Measurements from ENCODE around the gene RPTOR. TPM values are rescaled to one million over a fixed set of nuclear protein-coding genes. Genes with fewer than 3 reads are reported as not detected.

RPTOR gene
- total RNA-seq, 1 experiment from 2014 or later: 58.0 TPM

DNA sequence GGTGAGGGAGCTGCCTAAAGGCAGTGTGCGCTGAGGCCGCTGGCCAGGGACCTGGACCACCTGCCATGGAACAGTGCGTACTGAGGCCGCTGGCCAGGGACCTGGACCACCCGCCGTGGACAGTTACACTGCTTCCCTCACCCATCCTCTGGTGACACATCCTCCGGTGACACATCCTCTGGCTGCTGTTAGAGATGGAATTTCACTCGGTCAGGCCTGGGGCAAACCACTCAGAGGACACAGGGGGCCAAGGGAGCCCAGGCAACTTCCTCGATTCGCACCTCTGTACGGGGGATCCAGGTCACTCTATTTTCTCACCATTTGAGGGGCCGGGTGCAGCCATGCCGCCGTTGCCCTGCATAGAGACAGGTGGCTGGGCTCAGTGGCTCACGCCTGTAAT is 32.4 kb upstream of the RPTOR start:
- Histone ChIP-seq H3K9me3 (ENCODE audit: control insufficient read depth, insufficient read depth, low read depth, low read length) (no peaks in the 10 kb centered on the region), H3K27me3 (ENCODE audit: control insufficient read depth, insufficient read depth, low read length) (no peaks in the 10 kb centered on the region), H3K4me1 (ENCODE audit: control insufficient read depth, insufficient read depth, low read length) (no peaks in the 10 kb centered on the region), H3K27ac (ENCODE audit: low read length) (no peak overlapping the region), H3K4me3 (ENCODE audit: low read depth in 2 of 2, low read length in 2 of 2) (no peak overlapping the region), H3K36me3 (ENCODE audit: control insufficient read depth, insufficient read depth, low read length) (no peaks in the 10 kb centered on the region)
- DNase-seq (ENCODE audit: low read depth, low spot score) (no peak), ATAC-seq (0 out of 2 replicates have a peak, but pooled peaks have one; percentile 40)
- CTCF ChIA-PET: no interaction called here
- POLR2A ChIA-PET: no interaction called here
- TF ChIP-seq SIN3A (IDR thresholded peaks at IDR 0.05; ENCODE audit: borderline replicate concordance, insufficient read depth, low read depth, low read length): no peak
- TF ChIP-seq, protein P1, sequence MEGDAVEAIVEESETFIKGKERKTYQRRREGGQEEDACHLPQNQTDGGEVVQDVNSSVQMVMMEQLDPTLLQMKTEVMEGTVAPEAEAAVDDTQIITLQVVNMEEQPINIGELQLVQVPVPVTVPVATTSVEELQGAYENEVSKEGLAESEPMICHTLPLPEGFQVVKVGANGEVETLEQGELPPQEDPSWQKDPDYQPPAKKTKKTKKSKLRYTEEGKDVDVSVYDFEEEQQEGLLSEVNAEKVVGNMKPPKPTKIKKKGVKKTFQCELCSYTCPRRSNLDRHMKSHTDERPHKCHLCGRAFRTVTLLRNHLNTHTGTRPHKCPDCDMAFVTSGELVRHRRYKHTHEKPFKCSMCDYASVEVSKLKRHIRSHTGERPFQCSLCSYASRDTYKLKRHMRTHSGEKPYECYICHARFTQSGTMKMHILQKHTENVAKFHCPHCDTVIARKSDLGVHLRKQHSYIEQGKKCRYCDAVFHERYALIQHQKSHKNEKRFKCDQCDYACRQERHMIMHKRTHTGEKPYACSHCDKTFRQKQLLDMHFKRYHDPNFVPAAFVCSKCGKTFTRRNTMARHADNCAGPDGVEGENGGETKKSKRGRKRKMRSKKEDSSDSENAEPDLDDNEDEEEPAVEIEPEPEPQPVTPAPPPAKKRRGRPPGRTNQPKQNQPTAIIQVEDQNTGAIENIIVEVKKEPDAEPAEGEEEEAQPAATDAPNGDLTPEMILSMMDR (IDR thresholded peaks at IDR 0.05): no peak
- TF ChIP-seq POLR2AphosphoS5 (IDR thresholded peaks at IDR 0.05; ENCODE audit: low read depth, low read length): no peak
- no peak for TF ChIP-seq TCF7L2 (IDR thresholded peaks at IDR 0.05; ENCODE audit: low read depth, low read length)
- TF ChIP-seq, protein P2, sequence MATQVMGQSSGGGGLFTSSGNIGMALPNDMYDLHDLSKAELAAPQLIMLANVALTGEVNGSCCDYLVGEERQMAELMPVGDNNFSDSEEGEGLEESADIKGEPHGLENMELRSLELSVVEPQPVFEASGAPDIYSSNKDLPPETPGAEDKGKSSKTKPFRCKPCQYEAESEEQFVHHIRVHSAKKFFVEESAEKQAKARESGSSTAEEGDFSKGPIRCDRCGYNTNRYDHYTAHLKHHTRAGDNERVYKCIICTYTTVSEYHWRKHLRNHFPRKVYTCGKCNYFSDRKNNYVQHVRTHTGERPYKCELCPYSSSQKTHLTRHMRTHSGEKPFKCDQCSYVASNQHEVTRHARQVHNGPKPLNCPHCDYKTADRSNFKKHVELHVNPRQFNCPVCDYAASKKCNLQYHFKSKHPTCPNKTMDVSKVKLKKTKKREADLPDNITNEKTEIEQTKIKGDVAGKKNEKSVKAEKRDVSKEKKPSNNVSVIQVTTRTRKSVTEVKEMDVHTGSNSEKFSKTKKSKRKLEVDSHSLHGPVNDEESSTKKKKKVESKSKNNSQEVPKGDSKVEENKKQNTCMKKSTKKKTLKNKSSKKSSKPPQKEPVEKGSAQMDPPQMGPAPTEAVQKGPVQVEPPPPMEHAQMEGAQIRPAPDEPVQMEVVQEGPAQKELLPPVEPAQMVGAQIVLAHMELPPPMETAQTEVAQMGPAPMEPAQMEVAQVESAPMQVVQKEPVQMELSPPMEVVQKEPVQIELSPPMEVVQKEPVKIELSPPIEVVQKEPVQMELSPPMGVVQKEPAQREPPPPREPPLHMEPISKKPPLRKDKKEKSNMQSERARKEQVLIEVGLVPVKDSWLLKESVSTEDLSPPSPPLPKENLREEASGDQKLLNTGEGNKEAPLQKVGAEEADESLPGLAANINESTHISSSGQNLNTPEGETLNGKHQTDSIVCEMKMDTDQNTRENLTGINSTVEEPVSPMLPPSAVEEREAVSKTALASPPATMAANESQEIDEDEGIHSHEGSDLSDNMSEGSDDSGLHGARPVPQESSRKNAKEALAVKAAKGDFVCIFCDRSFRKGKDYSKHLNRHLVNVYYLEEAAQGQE (IDR thresholded peaks at IDR 0.05; ENCODE audit: insufficient read depth in 1 of 2, low read depth in 2 of 2, low read length in 1 of 2): no peak
- in situ Hi-C loops (cut with HindIII; ENCODE audit: low pct_unique_long_range_greater_than_20kb, low sequenced_read_pairs): no loop called here
- no TSS peak for BruUV-seq (replicated peaks)
- intact Hi-C loops (cut with micrococcal nuclease; ENCODE audit: unreplicated experiment): no loop called here

DNA sequence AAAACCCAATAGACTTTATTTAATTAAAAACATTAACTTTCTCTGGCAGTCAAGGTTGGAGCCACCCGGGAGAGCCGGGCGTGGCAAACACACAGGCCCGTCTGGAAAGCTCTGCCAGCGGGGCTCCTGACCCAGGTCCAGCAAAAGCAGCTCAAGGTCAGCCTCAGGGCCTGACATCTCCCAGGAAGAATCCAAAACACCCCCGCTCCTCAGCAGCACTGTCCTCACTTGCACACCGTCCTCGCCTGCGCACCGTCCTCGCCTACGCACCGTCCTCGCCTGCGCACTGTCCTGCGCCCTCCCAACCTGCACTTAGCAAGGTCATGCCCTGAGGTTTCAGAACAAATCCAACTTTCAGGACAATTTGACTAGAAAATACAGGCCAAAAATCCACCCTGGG is 31.4 kb upstream of the RPTOR start:
- no peaks in the 10 kb centered on the region for H3K4me1 ChIP-seq (ENCODE audit: control insufficient read depth, insufficient read depth, low read length)
- ChIA-PET CTCF (interaction anchor here (0.6 kb wide), 1 partner anchor 63 kb away, joined by 3 read pairs; no protein-coding TSS in a partner anchor), POLR2A (no interaction called here)
- DNase-seq (ENCODE audit: low read depth, low spot score) (no peak), ATAC-seq (no peak)
- in situ Hi-C loops (cut with HindIII; ENCODE audit: low pct_unique_long_range_greater_than_20kb, low sequenced_read_pairs): no loop called here
- H3K4me3 ChIP-seq (ENCODE audit: low read depth in 2 of 2, low read length in 2 of 2): no peak overlapping the region
- H3K27me3 ChIP-seq (ENCODE audit: control insufficient read depth, insufficient read depth, low read length): no peaks in the 10 kb centered on the region
- no peak overlapping the region for H3K27ac ChIP-seq (ENCODE audit: low read length)
- H3K9me3 ChIP-seq (ENCODE audit: control insufficient read depth, insufficient read depth, low read depth, low read length): no peaks in the 10 kb centered on the region
- H3K36me3 ChIP-seq (ENCODE audit: control insufficient read depth, insufficient read depth, low read length): no peaks in the 10 kb centered on the region
- TF ChIP-seq, protein P2 (IDR thresholded peaks at IDR 0.05; ENCODE audit: insufficient read depth in 1 of 2, low read depth in 2 of 2, low read length in 1 of 2): no peak
- TF ChIP-seq, protein P1 (IDR thresholded peaks at IDR 0.05): no peak
- no peak for TF ChIP-seq POLR2AphosphoS5 (IDR thresholded peaks at IDR 0.05; ENCODE audit: low read depth, low read length)
- TF ChIP-seq TCF7L2 (IDR thresholded peaks at IDR 0.05; ENCODE audit: low read depth, low read length): no peak
- TF ChIP-seq SIN3A (IDR thresholded peaks at IDR 0.05; ENCODE audit: borderline replicate concordance, insufficient read depth, low read depth, low read length): no peak
- intact Hi-C loops (cut with micrococcal nuclease; ENCODE audit: unreplicated experiment): no loop called here
- no TSS peak for BruUV-seq (replicated peaks)
